ENCODE data around the gene VPS8. TPM values are rescaled to one million over a fixed set of nuclear protein-coding genes. Genes with fewer than 3 reads are reported as not detected.

VPS8 gene
- total RNA-seq, 2 donors from 2014 or later, result 69.5 to 77.5 TPM

- no peaks in the 10 kb centered on the region for H3K27me3 Mint-ChIP-seq
- H3K4me1 Mint-ChIP-seq, result peaks cover 16% of the 10 kb centered on the region
- DNase-seq (no peak), ATAC-seq (no peak)
- no peaks in the 10 kb centered on the region for H3K9me3 ChIP-seq (ENCODE audit: control insufficient read depth, low read length, poor library complexity, severe bottlenecking)
- peaks cover 15% of the 10 kb centered on the region for H3K36me3 Mint-ChIP-seq (ENCODE audit: low read depth)
- no peak overlapping the region for H3K4me3 Mint-ChIP-seq
- no peak overlapping the region for H3K27ac Mint-ChIP-seq
These were observed 15.6 kb downstream of the VPS8 start for GRCh38 chr3:184827572-184827971.

- H3K4me1 Mint-ChIP-seq, result peaks cover 15% of the 10 kb centered on the region
- no peak overlapping the region for H3K4me3 Mint-ChIP-seq
- ATAC-seq (no peak), DNase-seq (no peak)
- H3K9me3 ChIP-seq (ENCODE audit: control insufficient read depth, low read length, poor library complexity, severe bottlenecking), result no peaks in the 10 kb centered on the region
- H3K36me3 Mint-ChIP-seq (ENCODE audit: low read depth), result peaks cover 26% of the 10 kb centered on the region
- no peaks in the 10 kb centered on the region for H3K27me3 Mint-ChIP-seq
- H3K27ac Mint-ChIP-seq, result no peak overlapping the region
These were observed 20.1 kb downstream of the VPS8 start for GRCh38 chr3:184832044-184832443.

- no peak overlapping the region for H3K4me3 Mint-ChIP-seq
These were observed 20.9 kb downstream of the VPS8 start for GRCh38 chr3:184832903-184833302.

GRCh38 chr3:184836090-184836822, 24.3 kb downstream of the VPS8 start:
- peaks cover 8% of the 10 kb centered on the region for H3K4me1 Mint-ChIP-seq
- peaks cover 16% of the 10 kb centered on the region for H3K36me3 Mint-ChIP-seq (ENCODE audit: low read depth)

More at GRCh38 chr3:184832903-184833302, 20.9 kb downstream of the VPS8 start:
- no peak for DNase-seq
- Mint-ChIP-seq H3K27me3 (no peaks in the 10 kb centered on the region), H3K27ac (no peak overlapping the region), H3K4me1 (peaks cover 13% of the 10 kb centered on the region), H3K36me3 (ENCODE audit: low read depth) (peaks cover 22% of the 10 kb centered on the region)
- ATAC-seq, result no peak
- H3K9me3 ChIP-seq (ENCODE audit: control insufficient read depth, low read length, poor library complexity, severe bottlenecking), result no peaks in the 10 kb centered on the region

GRCh38 chr3:184842433-184842832, 30.5 kb downstream of the VPS8 start:
- no peak overlapping the region for H3K4me3 Mint-ChIP-seq
- peaks cover 1% of the 10 kb centered on the region for H3K4me1 Mint-ChIP-seq
- no peaks in the 10 kb centered on the region for H3K27me3 Mint-ChIP-seq
- no peak for ATAC-seq
- H3K36me3 Mint-ChIP-seq (ENCODE audit: low read depth), result peaks cover 1% of the 10 kb centered on the region
- DNase-seq, result no peak
- H3K9me3 ChIP-seq (ENCODE audit: control insufficient read depth, low read length, poor library complexity, severe bottlenecking), result no peaks in the 10 kb centered on the region
- H3K27ac Mint-ChIP-seq, result no peak overlapping the region

More at GRCh38 chr3:184836090-184836822, 24.3 kb downstream of the VPS8 start:
- Mint-ChIP-seq H3K4me3 (no peak overlapping the region), H3K27ac (no peak overlapping the region), H3K27me3 (no peaks in the 10 kb centered on the region)
- no peak for DNase-seq
- no peak for ATAC-seq
- no peaks in the 10 kb centered on the region for H3K9me3 ChIP-seq (ENCODE audit: control insufficient read depth, low read length, poor library complexity, severe bottlenecking)

GRCh38 chr3:184845819-184846218, 33.9 kb downstream of the VPS8 start:
- no peaks in the 10 kb centered on the region for H3K4me1 Mint-ChIP-seq
- no peak for DNase-seq
- H3K9me3 ChIP-seq (ENCODE audit: control insufficient read depth, low read length, poor library complexity, severe bottlenecking), result no peaks in the 10 kb centered on the region
- ATAC-seq, result no peak
- H3K27ac Mint-ChIP-seq, result peak overlapping the region; percentile 39
- H3K27me3 Mint-ChIP-seq, result no peaks in the 10 kb centered on the region
- H3K36me3 Mint-ChIP-seq (ENCODE audit: low read depth), result peaks cover under 1% of the 10 kb centered on the region
- H3K4me3 Mint-ChIP-seq, result no peak overlapping the region

- no peaks in the 10 kb centered on the region for H3K9me3 ChIP-seq (ENCODE audit: control insufficient read depth, low read length, poor library complexity, severe bottlenecking)
- Mint-ChIP-seq H3K27me3 (no peaks in the 10 kb centered on the region), H3K36me3 (ENCODE audit: low read depth) (peaks cover 3% of the 10 kb centered on the region), H3K27ac (no peak overlapping the region), H3K4me3 (no peak overlapping the region), H3K4me1 (no peaks in the 10 kb centered on the region)
- ATAC-seq (no peak), DNase-seq (no peak)
These were observed 34.5 kb downstream of the VPS8 start for GRCh38 chr3:184846496-184846895.

- Mint-ChIP-seq H3K27ac (no peak overlapping the region), H3K36me3 (ENCODE audit: low read depth) (peaks cover 11% of the 10 kb centered on the region), H3K4me1 (no peaks in the 10 kb centered on the region), H3K4me3 (no peak overlapping the region), H3K27me3 (no peaks in the 10 kb centered on the region)
- H3K9me3 ChIP-seq (ENCODE audit: control insufficient read depth, low read length, poor library complexity, severe bottlenecking), result no peaks in the 10 kb centered on the region
- DNase-seq (no peak), ATAC-seq (no peak)
These were observed 37.0 kb downstream of the VPS8 start for GRCh38 chr3:184848934-184849333.

- Mint-ChIP-seq H3K36me3 (ENCODE audit: low read depth) (peaks cover 17% of the 10 kb centered on the region), H3K27ac (no peak overlapping the region), H3K4me1 (peaks cover 2% of the 10 kb centered on the region), H3K27me3 (no peaks in the 10 kb centered on the region), H3K4me3 (no peak overlapping the region)
- no peak for DNase-seq
- H3K9me3 ChIP-seq (ENCODE audit: control insufficient read depth, low read length, poor library complexity, severe bottlenecking), result no peaks in the 10 kb centered on the region
- no peak for ATAC-seq
These were observed 38.2 kb downstream of the VPS8 start for GRCh38 chr3:184850201-184850600.

- Mint-ChIP-seq H3K4me1 (peaks cover 5% of the 10 kb centered on the region), H3K27ac (no peak overlapping the region), H3K36me3 (ENCODE audit: low read depth) (peaks cover 21% of the 10 kb centered on the region), H3K4me3 (no peak overlapping the region), H3K27me3 (no peaks in the 10 kb centered on the region)
- H3K9me3 ChIP-seq (ENCODE audit: control insufficient read depth, low read length, poor library complexity, severe bottlenecking), result no peaks in the 10 kb centered on the region
- ATAC-seq (no peak), DNase-seq (no peak)
These were observed 45.1 kb downstream of the VPS8 start for GRCh38 chr3:184857099-184857498.

GRCh38 chr3:184864000-184864399, 52.0 kb downstream of the VPS8 start:
- Mint-ChIP-seq H3K4me3 (no peak overlapping the region), H3K36me3 (ENCODE audit: low read depth) (peaks cover 9% of the 10 kb centered on the region), H3K27ac (no peak overlapping the region), H3K27me3 (no peaks in the 10 kb centered on the region), H3K4me1 (peaks cover 2% of the 10 kb centered on the region)
- H3K9me3 ChIP-seq (ENCODE audit: control insufficient read depth, low read length, poor library complexity, severe bottlenecking), result no peaks in the 10 kb centered on the region
- no peak for ATAC-seq
- DNase-seq, result no peak

- Mint-ChIP-seq H3K4me1 (peaks cover 11% of the 10 kb centered on the region), H3K4me3 (no peak overlapping the region), H3K36me3 (ENCODE audit: low read depth) (peaks cover 17% of the 10 kb centered on the region), H3K27me3 (no peaks in the 10 kb centered on the region), H3K27ac (no peak overlapping the region)
- DNase-seq (no peak), ATAC-seq (no peak)
- no peaks in the 10 kb centered on the region for H3K9me3 ChIP-seq (ENCODE audit: control insufficient read depth, low read length, poor library complexity, severe bottlenecking)
These were observed 56.5 kb downstream of the VPS8 start for GRCh38 chr3:184868477-184868876.

- H3K9me3 ChIP-seq (ENCODE audit: control insufficient read depth, low read length, poor library complexity, severe bottlenecking), result no peaks in the 10 kb centered on the region
- Mint-ChIP-seq H3K4me3 (no peak overlapping the region), H3K36me3 (ENCODE audit: low read depth) (peaks cover 23% of the 10 kb centered on the region), H3K27me3 (no peaks in the 10 kb centered on the region), H3K27ac (peak overlapping the region; percentile 66), H3K4me1 (peaks cover 12% of the 10 kb centered on the region)
- no peak for ATAC-seq
- no peak for DNase-seq
These were observed 60.2 kb downstream of the VPS8 start for GRCh38 chr3:184872200-184872599.

GRCh38 chr3:184873141-184873540, 61.2 kb downstream of the VPS8 start:
- H3K36me3 Mint-ChIP-seq (ENCODE audit: low read depth), result peaks cover 24% of the 10 kb centered on the region
- ATAC-seq, result no peak

More at GRCh38 chr3:184873141-184873540, 61.2 kb downstream of the VPS8 start:
- no peak overlapping the region for H3K4me3 Mint-ChIP-seq
- DNase-seq, result no peak
- no peaks in the 10 kb centered on the region for H3K9me3 ChIP-seq (ENCODE audit: control insufficient read depth, low read length, poor library complexity, severe bottlenecking)
- no peaks in the 10 kb centered on the region for H3K27me3 Mint-ChIP-seq
- peak overlapping the region; percentile 66 for H3K27ac Mint-ChIP-seq
- peaks cover 12% of the 10 kb centered on the region for H3K4me1 Mint-ChIP-seq
